ENCODE measurements around the gene RFK. TPM values are rescaled to one million over a fixed set of nuclear protein-coding genes. Genes with fewer than 3 reads are reported as not detected.

The RFK gene
- polyA plus RNA-seq, 1 donor (not counting 4 experiments of a cell fraction or from before 2014, with no cell fraction given): 30.1 TPM

- H4K20me1 ChIP-seq (ENCODE audit: control insufficient read depth, extremely low read depth, insufficient read depth, low read length): no peaks in the 10 kb centered on the region
- no peak overlapping the region for H2AFZ ChIP-seq (ENCODE audit: control insufficient read depth, low read length)
- DNase-seq (ENCODE audit: low read depth, low spot score): no peak
- no peaks in the 10 kb centered on the region for H3K4me1 ChIP-seq (ENCODE audit: control insufficient read depth, extremely low read depth, insufficient read depth, low read length)
- no peaks in the 10 kb centered on the region for H3K79me2 ChIP-seq (ENCODE audit: control insufficient read depth, insufficient read depth, low read length)
- no peaks in the 10 kb centered on the region for H3K9me3 ChIP-seq (ENCODE audit: control insufficient read depth, low read depth, low read length)
- no peak for FAIRE-seq
- no peaks in the 10 kb centered on the region for H3K27me3 ChIP-seq (ENCODE audit: control insufficient read depth, extremely low read depth, insufficient read depth, low read length)
- no peaks in the 10 kb centered on the region for H3K9me1 ChIP-seq (ENCODE audit: control insufficient read depth, extremely low read depth, insufficient read depth, low read length)
- H3K36me3 ChIP-seq (ENCODE audit: control insufficient read depth in 2 of 2, extremely low read depth in 1 of 2, insufficient read depth in 2 of 2, low read length in 2 of 2): no peaks in the 10 kb centered on the region
- H3K27ac ChIP-seq (ENCODE audit: control insufficient read depth, insufficient read depth, low read length): no peak overlapping the region
- no peak overlapping the region for H3K4me3 ChIP-seq (ENCODE audit: control insufficient read depth in 2 of 3, extremely low read depth in 1 of 3, insufficient read depth in 2 of 3, low read depth in 1 of 3, low read length in 3 of 3)
- no peak overlapping the region for H3K9ac ChIP-seq (ENCODE audit: control insufficient read depth, extremely low read depth, insufficient read depth, low read length)
- H3K4me2 ChIP-seq (ENCODE audit: control insufficient read depth, extremely low read depth, insufficient read depth, low read depth, low read length): no peak overlapping the region
- dilution Hi-C loops (cut with MboI; ENCODE audit: extremely low pct_ligation_motif_present, low sequenced_read_pairs): no loop called here
- TF ChIP-seq, protein P1, sequence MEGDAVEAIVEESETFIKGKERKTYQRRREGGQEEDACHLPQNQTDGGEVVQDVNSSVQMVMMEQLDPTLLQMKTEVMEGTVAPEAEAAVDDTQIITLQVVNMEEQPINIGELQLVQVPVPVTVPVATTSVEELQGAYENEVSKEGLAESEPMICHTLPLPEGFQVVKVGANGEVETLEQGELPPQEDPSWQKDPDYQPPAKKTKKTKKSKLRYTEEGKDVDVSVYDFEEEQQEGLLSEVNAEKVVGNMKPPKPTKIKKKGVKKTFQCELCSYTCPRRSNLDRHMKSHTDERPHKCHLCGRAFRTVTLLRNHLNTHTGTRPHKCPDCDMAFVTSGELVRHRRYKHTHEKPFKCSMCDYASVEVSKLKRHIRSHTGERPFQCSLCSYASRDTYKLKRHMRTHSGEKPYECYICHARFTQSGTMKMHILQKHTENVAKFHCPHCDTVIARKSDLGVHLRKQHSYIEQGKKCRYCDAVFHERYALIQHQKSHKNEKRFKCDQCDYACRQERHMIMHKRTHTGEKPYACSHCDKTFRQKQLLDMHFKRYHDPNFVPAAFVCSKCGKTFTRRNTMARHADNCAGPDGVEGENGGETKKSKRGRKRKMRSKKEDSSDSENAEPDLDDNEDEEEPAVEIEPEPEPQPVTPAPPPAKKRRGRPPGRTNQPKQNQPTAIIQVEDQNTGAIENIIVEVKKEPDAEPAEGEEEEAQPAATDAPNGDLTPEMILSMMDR (optimal IDR thresholded peaks at IDR 0.05 in 1 of 3, IDR thresholded peaks at IDR 0.05 in 1 of 3, conservative IDR thresholded peaks at IDR 0.05 in 1 of 3; ENCODE audit: extremely low read depth in 1 of 3, insufficient read depth in 2 of 3, low read length in 3 of 3): no peak
- TF ChIP-seq EZH2 (IDR thresholded peaks at IDR 0.05; ENCODE audit: low read length): no peak
Observed at GRCh38 chr9:76351006-76351405, 43.2 kb downstream of the RFK start.

GRCh38 chr9:76349865-76350264 is 44.4 kb downstream of the RFK start:
- dilution Hi-C loops (cut with MboI; ENCODE audit: extremely low pct_ligation_motif_present, low sequenced_read_pairs): no loop called here
- H3K9me3 ChIP-seq (ENCODE audit: control insufficient read depth, low read depth, low read length): no peaks in the 10 kb centered on the region
- no peak overlapping the region for H3K9ac ChIP-seq (ENCODE audit: control insufficient read depth, extremely low read depth, insufficient read depth, low read length)
- H3K4me1 ChIP-seq (ENCODE audit: control insufficient read depth, extremely low read depth, insufficient read depth, low read length): no peaks in the 10 kb centered on the region
- DNase-seq (ENCODE audit: low read depth, low spot score) (no peak), FAIRE-seq (no peak)
- no peak overlapping the region for H2AFZ ChIP-seq (ENCODE audit: control insufficient read depth, low read length)
- no peak for TF ChIP-seq EZH2 (IDR thresholded peaks at IDR 0.05; ENCODE audit: low read length)
- TF ChIP-seq, protein P1 (optimal IDR thresholded peaks at IDR 0.05 in 1 of 3, IDR thresholded peaks at IDR 0.05 in 1 of 3, conservative IDR thresholded peaks at IDR 0.05 in 1 of 3; ENCODE audit: extremely low read depth in 1 of 3, insufficient read depth in 2 of 3, low read length in 3 of 3): no peak
- H3K79me2 ChIP-seq (ENCODE audit: control insufficient read depth, insufficient read depth, low read length): no peaks in the 10 kb centered on the region
- H4K20me1 ChIP-seq (ENCODE audit: control insufficient read depth, extremely low read depth, insufficient read depth, low read length): no peaks in the 10 kb centered on the region
- H3K4me3 ChIP-seq (ENCODE audit: control insufficient read depth in 2 of 3, extremely low read depth in 1 of 3, insufficient read depth in 2 of 3, low read depth in 1 of 3, low read length in 3 of 3): no peak overlapping the region
- H3K36me3 ChIP-seq (ENCODE audit: control insufficient read depth in 2 of 2, extremely low read depth in 1 of 2, insufficient read depth in 2 of 2, low read length in 2 of 2): no peaks in the 10 kb centered on the region
- H3K4me2 ChIP-seq (ENCODE audit: control insufficient read depth, extremely low read depth, insufficient read depth, low read depth, low read length): no peak overlapping the region
- no peaks in the 10 kb centered on the region for H3K27me3 ChIP-seq (ENCODE audit: control insufficient read depth, extremely low read depth, insufficient read depth, low read length)
- H3K9me1 ChIP-seq (ENCODE audit: control insufficient read depth, extremely low read depth, insufficient read depth, low read length): no peaks in the 10 kb centered on the region
- H3K27ac ChIP-seq (ENCODE audit: control insufficient read depth, insufficient read depth, low read length): no peak overlapping the region
